HCT116 (cell line): ENCODE results near the gene EVA1A.

Source experiments
- CTCF ChIP-seq, 3 experiments: fragments of 200-600 bp in 1 of 3; sonication (generic) in 1 of 3; IDR thresholded peaks in 2 of 3; conservative IDR thresholded peaks in 1 of 3; 2 replicates each; pipeline ENCODE4 v1.5.1; 2012 to 2017; ENCODE audit warnings: low read depth in 2 of 3, low read length in 2 of 3, antibody characterized with exemption in 1 of 3, borderline replicate concordance in 1 of 3, control low read depth in 1 of 3, mild to moderate bottlenecking in 1 of 3, mixed read lengths in 1 of 3, mixed run types in 1 of 3, moderate library complexity in 1 of 3; ENCODE audit not compliant: insufficient read depth in 1 of 3
- EGR1 ChIP-seq: IDR thresholded peaks from 2 replicates; pipeline ENCODE4 v1.6.1; 2012; ENCODE audit warnings: low read depth
- POLR2A ChIP-seq: IDR thresholded peaks from 2 replicates; pipeline ENCODE4 v1.7.0; 2011; ENCODE audit warnings: borderline replicate concordance; ENCODE audit not compliant: insufficient read depth, insufficient read length; ENCODE audit errors: extremely low read depth

DNA sequence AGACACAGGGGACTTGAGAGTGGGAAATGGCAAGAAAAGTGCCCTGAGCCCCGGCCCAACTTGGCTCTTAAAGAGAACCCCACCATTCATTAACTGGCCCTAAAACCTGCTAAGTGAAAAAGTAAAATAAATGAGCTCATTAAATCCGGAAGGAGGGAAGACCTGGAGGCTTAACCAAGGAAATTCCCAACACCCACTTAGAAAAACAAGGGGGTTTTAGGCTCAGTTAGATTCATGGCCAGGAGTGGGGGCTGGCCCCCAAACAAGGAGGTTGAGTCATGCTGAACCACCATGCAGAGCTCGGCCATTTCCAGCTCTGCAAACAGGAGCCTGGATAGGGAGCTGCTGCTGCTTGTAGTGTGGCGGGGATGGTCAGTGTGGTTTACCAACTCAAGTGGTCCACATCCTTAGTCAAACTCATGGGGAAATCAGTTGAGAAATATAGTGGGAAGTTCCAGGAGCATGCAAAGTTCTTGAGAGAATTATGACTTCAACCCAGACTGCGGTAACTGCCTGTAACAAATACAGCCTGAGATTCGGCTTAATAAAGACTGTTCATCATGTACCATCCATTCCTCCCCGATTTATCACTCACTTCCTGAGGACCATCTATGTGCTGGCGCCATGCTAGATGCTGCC, 46.1 kb upstream of the EVA1A start:
- TF ChIP-seq CTCF (IDR thresholded peaks at IDR 0.05 in 2 of 3, conservative IDR thresholded peaks at IDR 0.05 in 1 of 3; ENCODE audit: borderline replicate concordance in 1 of 3, insufficient read depth in 1 of 3, low read depth in 2 of 3, low read length in 2 of 3) (no peak), POLR2A (no peak), EGR1 (no peak)
